Measurements from ENCODE around the gene HNRNPK. TPM values are rescaled to one million over a fixed set of nuclear protein-coding genes. Genes with fewer than 3 reads are reported as not detected.
A peak's percentile ranks its signal among the peaks of the same experiment; 100 is the strongest.

The HNRNPK gene
- total RNA-seq, 1 donor from 2014 or later, result 261 TPM

- Histone ChIP-seq H3K4me3 (no peak overlapping the region), H3K27me3 (ENCODE audit: low read depth) (no peaks in the 10 kb centered on the region), H3K36me3 (peaks cover 7% of the 10 kb centered on the region), H3K4me1 (peaks cover 21% of the 10 kb centered on the region), H3K9me3 (replicated peaks) (no peaks in the 10 kb centered on the region), H3K27ac (replicated peaks) (peak overlapping the region; percentile 3)
- no peak for DNase-seq
- TF ChIP-seq, protein P1, sequence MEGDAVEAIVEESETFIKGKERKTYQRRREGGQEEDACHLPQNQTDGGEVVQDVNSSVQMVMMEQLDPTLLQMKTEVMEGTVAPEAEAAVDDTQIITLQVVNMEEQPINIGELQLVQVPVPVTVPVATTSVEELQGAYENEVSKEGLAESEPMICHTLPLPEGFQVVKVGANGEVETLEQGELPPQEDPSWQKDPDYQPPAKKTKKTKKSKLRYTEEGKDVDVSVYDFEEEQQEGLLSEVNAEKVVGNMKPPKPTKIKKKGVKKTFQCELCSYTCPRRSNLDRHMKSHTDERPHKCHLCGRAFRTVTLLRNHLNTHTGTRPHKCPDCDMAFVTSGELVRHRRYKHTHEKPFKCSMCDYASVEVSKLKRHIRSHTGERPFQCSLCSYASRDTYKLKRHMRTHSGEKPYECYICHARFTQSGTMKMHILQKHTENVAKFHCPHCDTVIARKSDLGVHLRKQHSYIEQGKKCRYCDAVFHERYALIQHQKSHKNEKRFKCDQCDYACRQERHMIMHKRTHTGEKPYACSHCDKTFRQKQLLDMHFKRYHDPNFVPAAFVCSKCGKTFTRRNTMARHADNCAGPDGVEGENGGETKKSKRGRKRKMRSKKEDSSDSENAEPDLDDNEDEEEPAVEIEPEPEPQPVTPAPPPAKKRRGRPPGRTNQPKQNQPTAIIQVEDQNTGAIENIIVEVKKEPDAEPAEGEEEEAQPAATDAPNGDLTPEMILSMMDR (IDR thresholded peaks at IDR 0.05; ENCODE audit: borderline replicate concordance), result no peak
- intact Hi-C loops (cut with micrococcal nuclease), result no loop called here
These were observed 6.9 kb upstream of the HNRNPK start for GRCh38 chr9:83986765-83987401.

GRCh38 chr9:83986195-83986594, 6.2 kb upstream of the HNRNPK start:
- DNase-seq, result no peak
- intact Hi-C loops (cut with micrococcal nuclease), result no loop called here
- Histone ChIP-seq H3K27me3 (ENCODE audit: low read depth) (no peaks in the 10 kb centered on the region), H3K4me3 (no peak overlapping the region), H3K9me3 (replicated peaks) (no peaks in the 10 kb centered on the region), H3K4me1 (peaks cover 27% of the 10 kb centered on the region), H3K36me3 (peaks cover 7% of the 10 kb centered on the region), H3K27ac (replicated peaks) (peak overlapping the region; percentile 3)
- TF ChIP-seq, protein P1 (IDR thresholded peaks at IDR 0.05; ENCODE audit: borderline replicate concordance), result no peak

DNA sequence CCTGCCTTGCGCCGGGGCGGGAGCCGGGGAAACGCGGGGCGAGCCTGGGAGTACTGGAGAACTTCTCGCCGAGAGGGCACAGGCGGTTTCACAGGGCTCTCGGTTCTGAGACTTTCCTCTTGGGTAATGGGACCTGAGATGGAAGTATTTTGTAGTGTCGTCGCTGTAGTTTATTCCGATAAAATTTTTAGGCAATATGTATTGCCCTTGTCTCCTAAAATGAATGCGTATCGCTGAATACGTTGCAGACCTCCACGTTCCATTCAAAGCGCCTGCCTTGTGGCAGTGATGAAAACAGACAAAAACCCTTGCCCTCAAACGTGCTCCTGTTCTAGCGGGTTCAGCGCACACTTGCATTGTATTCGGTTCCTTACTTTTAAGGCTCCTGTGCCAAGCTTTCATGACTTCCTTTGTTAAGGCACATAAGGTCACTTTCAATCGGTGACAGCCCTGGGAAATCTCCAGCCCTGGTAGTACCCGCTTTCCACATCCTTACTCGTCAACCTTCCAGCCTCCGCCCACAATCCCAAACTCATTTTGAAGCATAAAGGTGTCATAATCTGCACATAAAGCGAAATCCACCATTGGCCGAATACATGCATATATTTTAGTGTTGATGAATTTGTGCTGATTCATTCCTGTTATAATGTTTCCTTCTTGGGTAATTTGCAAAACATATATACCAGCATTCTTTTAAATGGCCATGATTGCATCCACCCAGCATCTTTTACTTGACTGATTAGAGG, 1.3 kb upstream of the HNRNPK start:
- intact Hi-C loops (cut with micrococcal nuclease), result no loop called here
- H3K4me3 ChIP-seq, result peak overlapping the region; percentile 97
- TF ChIP-seq, protein P1 (IDR thresholded peaks at IDR 0.05; ENCODE audit: borderline replicate concordance), result no peak
- H3K27me3 ChIP-seq (ENCODE audit: low read depth), result no peaks in the 10 kb centered on the region
- H3K9me3 ChIP-seq (replicated peaks), result no peaks in the 10 kb centered on the region
- peak overlapping the region; percentile 98 for H3K27ac ChIP-seq (replicated peaks)
- H3K36me3 ChIP-seq, result peaks cover 16% of the 10 kb centered on the region
- peaks cover 64% of the 10 kb centered on the region for H3K4me1 ChIP-seq
- DNase-seq, result no peak

- Histone ChIP-seq H3K27ac (replicated peaks) (peak within 1 kb of the TSS; percentile 98), H3K36me3 (peaks cover 23% of the 10 kb centered on the region), H3K4me3 (peak within 1 kb of the TSS; percentile 97), H3K4me1 (peaks cover 71% of the 10 kb centered on the region), H3K9me3 (replicated peaks) (no peaks in the 10 kb centered on the region), H3K27me3 (ENCODE audit: low read depth) (no peaks in the 10 kb centered on the region)
- intact Hi-C loops (cut with micrococcal nuclease), result no loop called here
- peak; percentile 100 for DNase-seq
- TF ChIP-seq, protein P1 (IDR thresholded peaks at IDR 0.05; ENCODE audit: borderline replicate concordance), result no peak
These were observed 545 bp upstream of the HNRNPK start, which contains the start of gene RMI1 for GRCh38 chr9:83980395-83981125. RMI1 (plus strand) TSS chr9:83980805; CDS start chr9:84000987, 20,182 bp downstream.

DNA sequence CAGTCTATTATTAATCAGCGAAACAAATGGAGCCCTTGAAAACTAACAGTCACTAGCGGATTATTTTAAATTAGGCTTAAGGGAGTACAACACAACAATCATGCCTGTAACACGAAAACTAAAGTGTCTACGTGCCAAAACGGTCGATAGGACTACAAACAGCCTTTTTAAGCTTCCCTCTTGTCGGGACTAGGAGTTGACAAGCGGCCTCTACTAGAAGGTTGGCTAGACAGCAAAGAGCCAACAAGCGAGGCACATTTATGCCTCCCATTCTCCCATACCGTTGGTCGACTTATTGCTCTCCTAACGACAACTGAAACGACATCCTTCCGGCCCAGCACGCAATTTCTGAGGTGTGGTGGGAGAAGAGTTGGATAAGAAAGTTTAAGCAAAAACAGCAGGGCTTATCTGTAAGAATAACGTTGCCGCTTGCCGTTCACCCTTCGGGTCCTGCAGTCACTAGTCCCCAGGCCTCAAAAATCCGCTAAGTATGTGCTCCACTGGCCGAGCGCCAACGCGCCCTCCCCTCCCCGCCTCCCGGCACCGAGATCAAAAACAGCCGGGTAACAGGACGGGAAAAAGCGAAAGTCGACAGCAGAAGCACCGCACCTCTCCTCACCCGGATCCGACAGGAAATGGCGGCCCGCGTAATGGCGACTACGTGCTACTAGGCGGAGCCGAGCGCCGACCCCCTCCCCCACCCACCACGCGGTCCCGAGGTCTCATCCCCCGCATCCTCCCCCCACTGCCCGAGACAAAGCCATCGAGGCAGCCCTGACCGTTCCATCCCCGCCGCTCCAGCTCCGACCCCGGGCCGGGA, 813 bp downstream of the HNRNPK start:
- peak; percentile 86 for DNase-seq
- Histone ChIP-seq H3K9me3 (replicated peaks) (no peaks in the 10 kb centered on the region), H3K4me3 (peak overlapping the region; percentile 97), H3K27ac (replicated peaks) (peak overlapping the region; percentile 98), H3K36me3 (peaks cover 37% of the 10 kb centered on the region), H3K4me1 (peaks cover 85% of the 10 kb centered on the region), H3K27me3 (ENCODE audit: low read depth) (no peaks in the 10 kb centered on the region)
- TF ChIP-seq, protein P1 (IDR thresholded peaks at IDR 0.05; ENCODE audit: borderline replicate concordance), result no peak
- intact Hi-C loops (cut with micrococcal nuclease), result no loop called here

Data from left ventricle myocardium inferior (tissue), 1 donor.